Heart left ventricle (tissue), 16 donors: ENCODE data around the gene ARL4C. TPM values are rescaled to one million over a fixed set of nuclear protein-coding genes. Genes with fewer than 3 reads are reported as not detected.
"Not testable (repeated sequence)": the region's sequence is repeated elsewhere in the genome, so short reads cannot be mapped to it uniquely, and the experiment has no call there.

ENCODE experiments used
- ATAC-seq, 4 donors: fragments of 200-7000 bp; cut with Tn5 transposase; one replicate each; pipeline ENCODE4 v1.9.1; 2020 to 2022; ENCODE audit warnings: moderate library complexity in 4 of 4, mild to moderate bottlenecking in 3 of 4, moderate number of reproducible peaks in 1 of 4
- DNase-seq, 5 donors: peaks; one replicate each; pipeline ENCODE4 v3.0.0-alpha.2; 2020
- H3K27ac ChIP-seq, 12 donors: fragments of 200-600 bp; sonication (generic) in 4 of 12; one replicate each; pipeline versions ENCODE4 v1.5.0 to v1.8.0; 2016 to 2022; ENCODE audit warnings: mild to moderate bottlenecking in 2 of 12
- H3K27me3 ChIP-seq, 9 donors: fragments of 200-600 bp; sonication (generic) in 2 of 9; one replicate each; pipeline versions ENCODE4 v1.5.1 to v1.8.0; 2016 to 2022; ENCODE audit warnings: mild to moderate bottlenecking in 3 of 9
- H3K36me3 ChIP-seq, 9 donors: fragments of 200-600 bp; sonication (generic) in 2 of 9; one replicate each; pipeline versions ENCODE4 v1.5.0 to v1.8.0; 2018 to 2022; ENCODE audit warnings: mild to moderate bottlenecking in 2 of 9
- H3K4me1 ChIP-seq, 12 donors: fragments of 200-600 bp; sonication (generic) in 4 of 12; one replicate each; pipeline versions ENCODE4 v1.5.0 to v1.8.0; 2016 to 2022; ENCODE audit warnings: mild to moderate bottlenecking in 3 of 12
- H3K4me3 ChIP-seq, 12 donors: fragments of 200-600 bp; sonication (generic) in 4 of 12; one replicate each; pipeline versions ENCODE4 v1.5.0 to v1.8.0; 2017 to 2022; ENCODE audit warnings: mild to moderate bottlenecking in 9 of 12, moderate library complexity in 4 of 12
- H3K9me3 ChIP-seq, 12 donors: fragments of 200-600 bp; sonication (generic) in 4 of 12; one replicate each; pipeline versions ENCODE4 v1.5.0 to v1.8.0; 2016 to 2022; ENCODE audit warnings: mild to moderate bottlenecking in 1 of 12
- CTCF ChIP-seq, 12 donors: fragments of 200-600 bp; sonication (generic) in 4 of 12; IDR thresholded peaks; one replicate each; pipeline versions ENCODE4 v1.5.0 to v1.8.0; 2018 to 2022; ENCODE audit warnings: antibody characterized with exemption in 12 of 12, mild to moderate bottlenecking in 5 of 12
- POLR2A ChIP-seq, 2 donors: fragments of 450-650 bp; IDR thresholded peaks; one replicate each; pipeline ENCODE4 v1.6.1; 2017; ENCODE audit warnings: antibody characterized with exemption in 2 of 2, mild to moderate bottlenecking in 2 of 2, moderate library complexity in 2 of 2
- WGBS, 4 donors: extraction: QIAGEN DNeasy Blood & Tissue Kit in 2 of 4; methylation state at CpG; one replicate each; pipeline versions ENCODE4 v1.1.5 to v1.1.7; 2013 to 2018; 5-methylcytosine and 5-hydroxymethylcytosine counted together
- intact Hi-C, 10 donors: fragments of 100-400 bp; cut with DNase I; formaldehyde crosslinking; loops; one replicate each; pipeline versions ENCODE4 v1.11.1 to v1.14.2; 2022
- polyA plus RNA-seq, 2 donors: library from polyadenylated mRNA; stranded (reverse); fragments of 200-250 nt; gene quantifications; one replicate each; pipeline ENCODE4 v1.2.3, GENCODE V29; 2013
- total RNA-seq, 9 donors: library from RNA; depleted of rRNA in 2 of 9; stranded (reverse); fragments of >200 nt in 2 of 9; fragmentation: NEBNext Ultra II Directional in 3 of 9; extraction: Animal tissue kit (Norgen Biotek cat#: 25700) in 3 of 9; gene quantifications; one replicate each; pipeline versions ENCODE4 v1.1.0 to v1.2.4, GENCODE V29; 2016 to 2023
- donor health status: ischemic (EF 13 %, LVEDD 7.1; RV severe dilation, severe dysfunction).
- donor health status: healthy with polysubstance abuse.
- donor health status: DM: no; HTN: yes; CAD: no.
- donor health status: DM: no; HTN: no; CAD: no.
- donor health status: ischemic (EF 25% LVEDD 6.9; RV normal size, moderate dysfunction).
- donor health status: ischemic (EF 25% LVEDD 5.7; RV mildly dilated, moderate dysfunction).
- donor health status: healthy.
- donor health status: DM: yes; HTN: yes; CAD: no.
- donor health status: ischemic (EF 35%, LVEDD 5.7; RV mildly dilated, moderate dysfunction).
- donor health status: nonischemic (EF 11% LVEDD 7.7; RV severe dilation, severe dysfunction).
- donor health status: DM: yes; HTN: yes; CAD: no.
- donor health status: PGD.
- donor health status: ischemic (EF 29% LVEDD 5.4; RV normal size, mild dysfunction).
- donor health status: nonischemic (EF 23%, LVEDD 6.1; RV moderate dilation, normal function).

The ARL4C gene
- total and polyA plus RNA-seq, 11 donors, result 0.80 to 16.3 (median 2.2) TPM

GRCh38 chr2:234462218-234462992 lies 34.5 kb downstream of the ARL4C start:
- ATAC-seq (no peak), DNase-seq (no peak)
- TF ChIP-seq POLR2A (IDR thresholded peaks at IDR 0.05) (no peak), CTCF (IDR thresholded peaks at IDR 0.05) (no peak)
- Histone ChIP-seq H3K4me3 (no peak overlapping the region), H3K27ac (no peak overlapping the region), H3K4me1 (peaks cover 0 to 14% (median 0%) of the 10 kb centered on the region in 12 donors), H3K27me3 (no peaks in the 10 kb centered on the region), H3K36me3 (no peaks in the 10 kb centered on the region), H3K9me3 (peaks cover 0 to 11% (median 0%) of the 10 kb centered on the region in 12 donors)
- WGBS, 4 donors, result 86 to 88% (median 88%) methylated on average over 10 of the region's 10 CpGs
- intact Hi-C loops, result no loop called here

GRCh38 chr2:234459401-234460009 lies 37.4 kb downstream of the ARL4C start:
- H3K27me3 ChIP-seq, result peaks cover 0 to 3% (median 0%) of the 10 kb centered on the region in 9 donors
- ATAC-seq (peak in 1 of 4 donors; percentile 31), DNase-seq (no peak)
- peaks cover 0 to 12% (median 0%) of the 10 kb centered on the region in 12 donors for H3K9me3 ChIP-seq
- no peaks in the 10 kb centered on the region for H3K36me3 ChIP-seq
- intact Hi-C loops, result no loop called here
- TF ChIP-seq POLR2A (IDR thresholded peaks at IDR 0.05), result no peak
- TF ChIP-seq CTCF (IDR thresholded peaks at IDR 0.05), result no peak
- 77 to 84% (median 80%) methylated on average over 6 of the region's 6 CpGs for WGBS, 4 donors
- peak overlapping the region in 1 of 12 donors; percentile 40 for H3K27ac ChIP-seq
- peaks cover 0 to 14% (median 0%) of the 10 kb centered on the region in 12 donors for H3K4me1 ChIP-seq
- H3K4me3 ChIP-seq, result no peak overlapping the region

GRCh38 chr2:234458466-234458865 lies 38.4 kb downstream of the ARL4C start:
- H3K4me3 ChIP-seq, result no peak overlapping the region
- no peak for ATAC-seq
- H3K9me3 ChIP-seq, result peaks cover 0 to 12% (median 0%) of the 10 kb centered on the region in 12 donors
- H3K4me1 ChIP-seq, result peaks cover 0 to 14% (median 0%) of the 10 kb centered on the region in 12 donors
- no peak for DNase-seq
- TF ChIP-seq POLR2A (IDR thresholded peaks at IDR 0.05) (no peak), CTCF (IDR thresholded peaks at IDR 0.05) (no peak)
- peaks cover 0 to 3% (median 0%) of the 10 kb centered on the region in 9 donors for H3K27me3 ChIP-seq
- intact Hi-C loops, result no loop called here
- no peak overlapping the region for H3K27ac ChIP-seq
- no peaks in the 10 kb centered on the region for H3K36me3 ChIP-seq
- WGBS, 4 donors, result 78 to 86% (median 82%) methylated on average over 3 to 4 of the region's 4 CpGs

GRCh38 chr2:234457421-234457820 lies 39.5 kb downstream of the ARL4C start:
- WGBS, 4 donors, result 71 to 81% (median 76%) methylated on average over 2 of the region's 2 CpGs
- TF ChIP-seq POLR2A (IDR thresholded peaks at IDR 0.05) (no peak), CTCF (IDR thresholded peaks at IDR 0.05) (no peak)
- Histone ChIP-seq H3K36me3 (no peaks in the 10 kb centered on the region), H3K27ac (no peak overlapping the region), H3K4me3 (no peak overlapping the region), H3K27me3 (peaks cover 0 to 3% (median 0%) of the 10 kb centered on the region in 9 donors), H3K9me3 (peaks cover 0 to 12% (median 0%) of the 10 kb centered on the region in 12 donors), H3K4me1 (peaks cover 0 to 9% (median 0%) of the 10 kb centered on the region in 12 donors)
- intact Hi-C loops, result no loop called here
- ATAC-seq (no peak), DNase-seq (no peak)

- H3K27me3 ChIP-seq, H3K27ac ChIP-seq, ATAC-seq, H3K4me3 ChIP-seq, DNase-seq, intact Hi-C loops, H3K36me3 ChIP-seq: not testable (repeated sequence)
- Histone ChIP-seq H3K4me1 (peaks cover 0 to 11% (median 0%) of the 10 kb centered on the region in 12 donors), H3K9me3 (peaks cover 0 to 12% (median 0%) of the 10 kb centered on the region in 12 donors)
- WGBS, 4 donors, result 94 to 97% (median 95%) methylated on average over 7 of the region's 7 CpGs
Measured at GRCh38 chr2:234455246-234455645, 41.6 kb downstream of the ARL4C start.
